ENCODE data around the gene OR51I2. TPM values are rescaled to one million over a fixed set of nuclear protein-coding genes. Genes with fewer than 3 reads are reported as not detected.

Gene OR51I2
- total and polyA plus RNA-seq, 9 of the 15 experiments (the other 6 are each of a cell fraction or from before 2014, with no cell fraction given) = 0.06 to 0.61 (median 0.07) TPM; not detected in 6

GRCh38 chr11:5500393-5500801 is 51.3 kb downstream of the OR51I2 start (continued):
- no peak for TF ChIP-seq IRF9 (tag; IDR thresholded peaks at IDR 0.05)
- no peak for TF ChIP-seq CSDE1 (IDR thresholded peaks at IDR 0.05)
- TF ChIP-seq ZNF639 (CRISPR knock-in tag; conservative IDR thresholded peaks at IDR 0.05 in 1 of 2, IDR thresholded peaks at IDR 0.05 in 1 of 2) = 0 out of 4 replicates have a peak, but pooled peaks of 1 of the 2 experiments have one; percentile 13
- peak; percentile 68; the same call in 1 of the 2 replicates for TF ChIP-seq ZNF395 (CRISPR knock-in tag; IDR thresholded peaks at IDR 0.05)
- no peak for TF ChIP-seq ZNF239 (CRISPR knock-in tag; IDR thresholded peaks at IDR 0.05)
- TF ChIP-seq BCOR (IDR thresholded peaks at IDR 0.05) = no peak
- TF ChIP-seq, protein P1, sequence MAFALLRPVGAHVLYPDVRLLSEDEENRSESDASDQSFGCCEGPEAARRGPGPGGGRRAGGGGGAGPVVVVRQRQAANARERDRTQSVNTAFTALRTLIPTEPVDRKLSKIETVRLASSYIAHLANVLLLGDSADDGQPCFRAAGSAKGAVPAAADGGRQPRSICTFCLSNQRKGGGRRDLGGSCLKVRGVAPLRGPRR (CRISPR knock-in tag; IDR thresholded peaks at IDR 0.05) = no peak
- TF ChIP-seq MTA3 (IDR thresholded peaks at IDR 0.05; ENCODE audit: borderline replicate concordance) = no peak
- TF ChIP-seq BRD4 (IDR thresholded peaks at IDR 0.05) = no peak
- TF ChIP-seq, protein P2, sequence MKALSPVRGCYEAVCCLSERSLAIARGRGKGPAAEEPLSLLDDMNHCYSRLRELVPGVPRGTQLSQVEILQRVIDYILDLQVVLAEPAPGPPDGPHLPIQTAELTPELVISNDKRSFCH (CRISPR knock-in tag; IDR thresholded peaks at IDR 0.05) = no peak
- TF ChIP-seq, protein P2 (tag; IDR thresholded peaks at IDR 0.05) = peak; percentile 69; the same call in 1 of the 2 replicates
- TF ChIP-seq NFE2L1 (tag; IDR thresholded peaks at IDR 0.05; ENCODE audit: borderline replicate concordance, low read depth) = 0 out of 2 replicates have a peak, but pooled peaks have one; percentile 19
- no peak for TF ChIP-seq ZNF436 (CRISPR knock-in tag; IDR thresholded peaks at IDR 0.05)
- 0 out of 2 replicates have a peak, but pooled peaks have one; percentile 43 for TF ChIP-seq ZKSCAN8 (CRISPR knock-in tag; IDR thresholded peaks at IDR 0.05)
- TF ChIP-seq PTRF (tag; IDR thresholded peaks at IDR 0.05) = peak; percentile 53; the same call in 1 of the 2 replicates
- no peak for TF ChIP-seq RBBP5 (IDR thresholded peaks at IDR 0.05; ENCODE audit: borderline replicate concordance, insufficient read depth, low read length, poor library complexity, severe bottlenecking)
- no peak for TF ChIP-seq ZNF354B (CRISPR knock-in tag; IDR thresholded peaks at IDR 0.05)
- no peak for TF ChIP-seq ZNF3 (CRISPR knock-in tag; IDR thresholded peaks at IDR 0.05)
- no peak for TF ChIP-seq HMG20A (CRISPR knock-in tag; conservative IDR thresholded peaks at IDR 0.05)
- no peak for TF ChIP-seq ILF3 (IDR thresholded peaks at IDR 0.05; ENCODE audit: borderline replicate concordance)
- no peak for TF ChIP-seq NR2C1 (IDR thresholded peaks at IDR 0.05)
- TF ChIP-seq NR2C1 (tag; IDR thresholded peaks at IDR 0.05) = 0 out of 2 replicates have a peak, but pooled peaks have one; percentile 35
- no peak for TF ChIP-seq SMARCB1 (IDR thresholded peaks at IDR 0.05; ENCODE audit: insufficient read length, low read depth)
- TF ChIP-seq HOMEZ (CRISPR knock-in tag; IDR thresholded peaks at IDR 0.05) = no peak
